GM19193 (cell line): Measurements from ENCODE around the gene SLC38A4.

Source experiments
- POLR2A ChIP-seq: IDR thresholded peaks from 4 replicates; pipeline ENCODE4 v1.6.1; 2011; ENCODE audit not compliant: insufficient read depth, insufficient read length; ENCODE audit errors: extremely low read depth

Gene SLC38A4

DNA sequence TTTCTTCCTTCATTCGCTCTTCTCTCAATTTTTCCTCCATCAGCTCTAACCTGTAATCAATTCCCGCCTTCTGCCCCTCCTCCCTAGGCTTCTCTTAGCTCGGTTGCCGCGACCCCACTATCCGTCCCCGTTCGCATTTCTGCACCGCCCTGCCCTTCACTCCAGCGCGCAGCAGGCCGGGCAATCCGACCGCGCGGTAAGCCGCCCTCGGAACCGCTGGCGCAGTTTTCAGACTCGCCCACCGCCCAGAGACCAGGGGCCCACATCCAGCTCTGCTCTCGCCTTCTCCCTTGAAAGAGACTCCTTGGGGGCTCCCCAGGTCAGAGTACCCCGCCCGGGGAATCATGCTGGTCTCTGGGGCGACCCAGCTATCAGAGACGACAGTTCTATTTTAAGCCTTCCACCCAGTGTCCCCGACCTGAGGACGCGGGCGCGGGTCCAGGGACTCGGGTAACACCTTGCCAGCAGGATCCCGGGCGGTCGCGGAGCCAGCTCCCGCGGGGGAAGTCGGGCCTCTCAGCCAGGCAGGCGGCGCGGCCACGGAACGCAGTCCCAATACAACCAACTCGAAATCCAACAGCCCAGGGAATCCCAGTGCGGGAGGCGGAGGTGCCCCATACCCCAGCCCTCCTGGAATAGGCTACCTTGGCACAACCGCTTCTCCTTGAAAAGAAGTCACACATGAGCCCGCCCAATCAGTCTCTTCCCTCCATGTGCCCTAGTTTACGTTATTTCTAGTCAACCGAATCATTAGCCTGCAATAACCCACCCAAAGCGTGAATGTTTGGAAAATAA, 5.7 kb upstream of the SLC38A4 start:
- TF ChIP-seq POLR2A: no peak

DNA sequence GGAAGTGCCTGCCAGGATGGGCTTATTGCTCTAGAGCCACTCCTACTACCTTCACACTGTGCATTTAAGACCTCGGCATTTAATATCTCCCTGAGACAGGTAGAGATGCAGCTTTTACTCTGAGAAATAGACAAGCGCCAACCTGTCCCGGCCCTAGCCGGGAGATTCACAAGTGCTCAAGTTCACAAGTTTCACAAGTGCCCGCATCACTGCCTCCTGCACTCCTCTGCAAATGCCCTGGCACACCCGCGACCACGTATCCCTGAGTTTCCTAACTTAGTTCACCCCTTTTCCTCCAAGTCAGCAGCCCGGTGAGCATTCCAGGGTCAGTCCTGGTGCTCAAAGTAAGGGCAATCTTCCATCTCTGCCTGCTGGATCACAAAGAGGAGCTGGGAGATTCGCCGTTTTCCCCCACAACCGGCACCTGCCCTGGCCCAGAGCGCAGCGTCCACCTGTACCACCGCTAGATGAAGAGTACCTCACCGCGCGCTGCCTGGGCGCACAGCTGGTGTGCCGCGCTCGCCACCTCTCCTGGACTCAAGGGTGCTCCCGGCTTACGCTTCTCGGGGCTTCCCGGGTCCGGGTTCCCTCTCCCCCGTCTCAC, 5.0 kb upstream of the SLC38A4 start:
- TF ChIP-seq POLR2A: no peak

DNA sequence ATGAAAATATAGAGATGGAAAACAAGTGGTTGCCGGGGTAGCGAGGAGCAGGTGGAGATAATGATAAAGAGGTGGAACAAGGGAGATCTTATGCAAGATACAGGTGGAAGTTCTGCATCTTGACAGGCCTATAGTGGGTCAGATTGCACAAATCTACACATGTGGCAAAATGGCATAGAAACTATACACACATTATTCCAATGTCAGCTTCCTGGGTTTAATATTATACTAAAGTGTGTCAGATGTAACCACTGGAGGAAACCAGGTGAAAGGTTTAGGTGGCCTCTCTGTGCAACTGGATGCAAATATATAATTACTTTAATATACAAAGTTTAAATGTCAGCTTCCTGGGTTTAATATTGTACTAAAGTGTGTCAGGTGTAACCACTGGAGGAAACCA, 1.1 kb downstream of the SLC38A4 start:
- no peak for TF ChIP-seq POLR2A

DNA sequence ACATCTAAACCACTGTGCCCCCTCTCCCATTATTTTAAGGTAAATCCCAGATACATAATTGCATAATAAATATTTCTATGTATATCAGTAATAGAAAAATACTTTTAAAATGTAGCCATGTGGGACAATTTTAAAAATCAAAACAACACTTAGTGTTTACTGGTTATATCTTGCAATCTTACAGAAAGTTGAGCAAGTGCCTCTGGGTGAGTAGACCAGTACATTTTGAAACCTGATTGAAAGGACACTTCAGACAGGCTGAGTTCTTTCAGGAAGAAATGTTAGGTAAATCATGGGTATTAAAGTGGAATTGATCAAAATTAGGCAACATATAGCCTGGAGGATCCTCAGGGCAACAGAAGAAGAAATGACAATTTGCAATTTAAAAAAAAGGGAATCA, 7.2 kb downstream of the SLC38A4 start:
- TF ChIP-seq POLR2A: no peak

DNA sequence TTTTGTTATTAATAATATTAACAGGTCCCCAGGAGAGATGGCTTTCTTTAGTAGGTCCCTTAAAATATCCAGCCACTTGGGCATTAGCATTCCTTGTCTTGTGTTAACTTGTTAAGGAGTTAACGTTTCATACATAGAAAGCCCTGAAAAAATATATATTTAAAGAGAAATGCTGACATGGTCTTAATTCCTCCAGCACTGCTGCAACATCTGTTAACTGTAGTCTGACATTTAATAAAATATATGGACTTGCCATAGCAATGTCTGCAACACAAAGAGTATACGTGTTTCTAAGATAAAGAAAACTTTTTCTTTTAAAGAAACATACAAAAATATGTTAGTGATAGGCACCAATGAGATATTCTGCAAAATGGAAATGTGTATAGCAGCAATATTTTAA, 10.0 kb downstream of the SLC38A4 start:
- no peak for TF ChIP-seq POLR2A

DNA sequence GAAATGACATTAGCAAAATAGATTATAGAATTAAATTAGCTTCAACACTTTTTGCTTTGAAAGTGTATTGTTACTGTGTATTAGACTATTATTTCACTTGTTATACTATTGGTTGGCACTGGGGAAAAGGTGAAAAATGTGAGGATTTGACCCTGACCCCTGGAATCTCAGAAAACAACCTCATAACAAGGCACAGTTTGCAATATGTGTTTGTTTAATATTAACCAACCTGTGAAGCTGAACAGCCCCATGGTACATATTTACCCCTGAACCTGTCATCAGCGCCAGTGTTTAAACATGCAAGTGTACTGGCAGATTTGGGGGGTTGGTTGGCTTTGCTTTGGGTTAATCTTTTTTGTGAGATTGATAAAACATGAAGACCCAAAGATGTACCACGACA, 11.7 kb downstream of the SLC38A4 start:
- no peak for TF ChIP-seq POLR2A

DNA sequence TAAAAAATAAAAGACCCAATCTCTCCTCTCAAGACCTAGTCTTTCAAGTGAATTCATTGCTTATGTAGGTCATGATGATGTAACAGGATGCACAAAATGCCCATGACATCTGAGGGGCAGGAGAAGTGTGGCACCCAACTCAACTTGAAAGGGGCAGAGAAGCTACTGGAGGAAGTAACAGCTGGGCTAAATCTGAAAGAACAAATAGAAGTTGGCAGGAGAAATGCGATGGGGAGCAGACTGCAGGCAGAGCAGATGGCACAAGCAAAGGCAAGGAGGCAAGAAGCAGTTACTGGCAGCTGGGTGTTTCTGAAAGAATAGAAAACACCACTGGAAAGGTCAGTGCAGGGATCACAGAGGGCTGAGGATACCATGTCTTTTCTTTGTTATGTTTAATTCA, 14.6 kb downstream of the SLC38A4 start:
- TF ChIP-seq POLR2A: no peak

DNA sequence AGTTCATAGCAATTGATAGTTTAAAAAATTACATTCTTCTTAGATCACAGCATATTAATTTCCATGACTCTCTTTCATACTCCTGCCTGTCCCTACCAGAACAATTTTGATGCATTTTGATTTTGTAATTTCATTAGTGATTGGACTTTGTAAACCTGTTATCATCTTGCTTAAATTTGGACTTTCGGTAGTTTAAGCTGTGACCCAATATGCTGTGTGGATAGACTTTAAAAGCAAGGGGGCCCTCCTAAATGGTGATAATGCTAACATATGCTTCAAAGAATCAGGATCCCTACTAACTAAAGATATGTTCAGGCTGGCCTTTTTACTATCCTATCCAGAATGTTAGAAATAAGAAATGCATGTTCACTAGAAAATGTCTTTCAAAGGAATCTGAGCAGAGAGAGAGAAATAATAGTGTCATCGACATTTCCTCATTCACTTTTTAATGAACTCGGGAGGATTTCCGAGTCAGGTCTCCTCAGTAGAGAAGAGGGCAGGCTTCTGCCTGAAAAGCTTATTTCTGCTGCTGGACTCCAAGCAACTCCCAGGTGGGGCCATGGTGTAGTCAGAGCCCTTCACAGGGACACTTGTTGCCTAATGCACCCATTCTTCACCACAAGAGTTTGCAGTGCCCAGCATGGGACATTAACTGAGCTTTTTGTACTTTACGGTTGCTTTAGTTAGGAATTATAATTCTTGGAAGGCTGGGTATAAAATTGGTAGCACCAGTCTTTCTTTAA, 16.7 kb downstream of the SLC38A4 start:
- TF ChIP-seq POLR2A: no peak

DNA sequence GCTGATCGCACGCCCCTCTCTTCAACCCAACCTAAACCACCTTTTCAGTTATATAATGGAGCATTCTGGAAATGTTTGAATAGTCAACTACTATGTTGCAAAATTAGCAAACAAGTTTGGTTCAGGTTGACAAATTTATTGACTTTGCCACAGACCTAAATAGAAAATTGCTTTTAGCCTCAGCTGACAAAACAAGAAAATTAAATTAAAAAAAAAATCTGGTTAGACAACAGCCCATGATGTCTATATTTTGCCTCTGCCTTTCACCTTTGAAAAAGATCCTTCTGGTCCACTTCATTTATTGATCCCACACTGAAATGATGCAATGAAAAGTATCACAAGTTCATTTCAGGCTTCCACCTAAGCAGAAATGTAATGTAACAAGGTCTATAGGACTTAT, 17.5 kb downstream of the SLC38A4 start:
- no peak for TF ChIP-seq POLR2A

DNA sequence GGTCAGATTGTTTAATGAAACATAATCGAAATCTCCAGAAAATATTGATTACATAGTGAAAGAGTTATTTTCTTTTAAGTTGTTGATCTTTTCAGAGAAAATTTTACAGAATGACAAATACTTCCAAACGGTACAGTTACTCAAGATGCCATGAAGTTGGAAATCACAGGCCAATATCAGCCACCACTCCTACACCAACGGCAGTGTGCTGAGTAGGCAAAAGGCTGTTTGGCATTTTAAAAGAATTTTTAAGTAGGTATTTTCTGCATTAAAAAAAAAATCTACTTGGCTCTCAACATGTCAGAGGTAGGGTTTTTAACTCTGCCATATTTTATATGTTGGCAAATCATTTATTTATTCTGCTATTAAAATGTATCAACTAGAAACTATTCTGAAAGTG, 21.7 kb downstream of the SLC38A4 start:
- TF ChIP-seq POLR2A: no peak

DNA sequence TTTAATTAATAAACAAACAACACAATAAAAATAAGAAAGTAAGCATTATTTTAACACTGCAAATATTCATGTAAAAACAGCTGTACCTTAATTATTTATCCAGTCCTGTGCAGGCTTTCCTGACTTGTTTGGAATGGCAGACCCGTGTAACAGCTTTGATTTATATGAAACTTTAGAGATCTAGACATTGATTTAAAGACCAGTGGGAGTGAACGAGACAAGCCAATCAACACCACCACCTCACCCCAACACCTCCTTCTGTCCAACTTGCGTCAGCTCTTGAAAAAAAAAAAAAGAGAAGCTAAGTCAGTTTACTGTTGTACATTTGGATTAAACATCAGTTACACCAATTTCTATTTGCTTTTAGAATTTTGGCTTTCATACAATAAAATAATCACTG, 22.3 kb downstream of the SLC38A4 start:
- no peak for TF ChIP-seq POLR2A

DNA sequence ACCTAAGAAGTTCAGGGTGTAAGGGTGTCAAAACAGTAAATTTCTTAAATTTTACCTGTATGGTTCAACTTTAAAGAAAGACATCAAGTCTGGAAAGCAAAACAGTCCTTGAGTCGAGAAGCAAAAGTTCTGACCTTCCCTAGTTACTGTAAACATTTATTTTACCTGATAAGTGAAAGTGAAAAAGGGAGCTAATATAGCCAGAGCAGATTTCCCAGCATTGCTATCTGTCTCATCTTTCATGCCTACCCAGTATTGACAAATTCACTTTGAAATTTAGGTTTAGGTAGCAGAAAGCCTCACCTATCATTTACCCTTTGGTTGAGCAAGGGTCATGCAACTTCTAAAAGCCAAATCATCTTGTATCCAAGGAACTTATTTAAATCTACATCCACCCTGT, 24.5 kb downstream of the SLC38A4 start:
- TF ChIP-seq POLR2A: no peak

DNA sequence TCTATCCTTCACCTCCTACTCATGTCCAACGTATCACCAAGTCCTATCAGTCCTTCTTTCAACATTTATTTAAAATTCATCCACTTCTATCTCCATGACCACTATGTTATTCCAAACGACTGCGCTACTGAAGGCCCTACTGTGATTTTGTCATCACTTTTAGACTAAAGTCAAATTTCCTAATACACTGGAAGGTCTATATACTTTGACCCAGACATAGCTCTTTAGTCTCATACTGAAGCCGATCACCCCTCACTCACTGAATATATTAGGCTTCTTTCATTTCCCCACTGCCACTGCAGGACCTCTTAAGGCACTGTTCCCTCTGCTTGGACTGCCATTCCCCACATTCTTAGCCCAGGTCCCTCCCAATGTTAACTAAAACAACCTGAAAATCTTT, 25.6 kb downstream of the SLC38A4 start:
- TF ChIP-seq POLR2A: no peak

DNA sequence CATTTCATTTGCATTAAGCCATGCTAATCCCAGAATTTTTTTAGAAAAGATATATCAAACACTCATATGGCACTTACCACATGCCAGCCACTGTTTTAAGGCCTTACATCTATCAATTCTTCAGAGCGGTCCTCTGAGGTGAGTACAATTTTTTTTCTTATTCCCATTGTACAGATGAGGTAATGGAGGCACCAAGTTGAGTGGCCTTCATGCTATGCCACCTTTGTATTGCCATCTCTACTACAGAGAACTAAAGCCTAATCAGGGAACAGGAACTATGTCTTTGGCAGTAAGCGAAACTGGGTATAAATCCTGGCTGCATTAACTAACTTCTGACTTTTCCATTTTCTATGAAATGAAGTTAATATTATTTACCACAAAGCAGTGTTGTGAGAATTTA, 27.1 kb downstream of the SLC38A4 start:
- no peak for TF ChIP-seq POLR2A

DNA sequence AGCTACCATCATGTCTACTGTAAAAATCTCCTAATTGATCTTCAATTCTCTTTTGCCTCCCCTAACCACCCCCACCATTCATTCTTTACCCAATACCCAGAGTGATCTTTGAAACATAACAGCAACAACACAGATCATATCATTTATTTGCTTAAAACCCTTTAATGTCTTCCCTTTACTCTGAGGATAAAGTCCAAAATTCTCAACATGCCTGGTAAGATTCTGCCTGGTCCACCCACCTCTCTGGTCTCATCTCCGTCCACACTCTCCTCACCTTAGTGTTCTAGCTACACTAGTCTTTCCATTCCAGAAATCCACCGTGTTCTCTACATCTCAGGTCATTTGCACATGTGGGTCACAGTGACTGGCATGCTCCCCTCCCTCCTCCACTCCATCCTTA, 27.7 kb downstream of the SLC38A4 start:
- no peak for TF ChIP-seq POLR2A

DNA sequence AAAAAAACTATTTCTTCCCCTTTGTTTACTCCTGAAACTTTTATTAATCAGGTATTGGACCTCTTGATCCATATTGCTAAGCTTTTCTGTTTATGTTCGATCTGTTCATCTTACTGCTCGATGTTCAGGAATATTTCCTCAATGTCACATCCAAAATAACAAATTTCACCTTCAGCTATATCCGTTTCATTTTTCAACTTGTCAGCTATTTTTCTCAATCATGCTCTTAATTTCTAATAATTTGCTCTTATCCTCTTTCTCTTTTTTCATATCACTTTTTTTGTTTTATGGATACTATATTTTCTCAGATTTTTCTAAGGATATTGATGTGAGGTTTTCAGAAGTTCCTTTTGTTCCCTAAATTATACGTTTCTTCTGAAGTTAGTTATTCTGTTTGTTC, 29.8 kb downstream of the SLC38A4 start:
- no peak for TF ChIP-seq POLR2A
